ENCODE results near the gene ZNF213.

- TF ChIP-seq, protein P1, sequence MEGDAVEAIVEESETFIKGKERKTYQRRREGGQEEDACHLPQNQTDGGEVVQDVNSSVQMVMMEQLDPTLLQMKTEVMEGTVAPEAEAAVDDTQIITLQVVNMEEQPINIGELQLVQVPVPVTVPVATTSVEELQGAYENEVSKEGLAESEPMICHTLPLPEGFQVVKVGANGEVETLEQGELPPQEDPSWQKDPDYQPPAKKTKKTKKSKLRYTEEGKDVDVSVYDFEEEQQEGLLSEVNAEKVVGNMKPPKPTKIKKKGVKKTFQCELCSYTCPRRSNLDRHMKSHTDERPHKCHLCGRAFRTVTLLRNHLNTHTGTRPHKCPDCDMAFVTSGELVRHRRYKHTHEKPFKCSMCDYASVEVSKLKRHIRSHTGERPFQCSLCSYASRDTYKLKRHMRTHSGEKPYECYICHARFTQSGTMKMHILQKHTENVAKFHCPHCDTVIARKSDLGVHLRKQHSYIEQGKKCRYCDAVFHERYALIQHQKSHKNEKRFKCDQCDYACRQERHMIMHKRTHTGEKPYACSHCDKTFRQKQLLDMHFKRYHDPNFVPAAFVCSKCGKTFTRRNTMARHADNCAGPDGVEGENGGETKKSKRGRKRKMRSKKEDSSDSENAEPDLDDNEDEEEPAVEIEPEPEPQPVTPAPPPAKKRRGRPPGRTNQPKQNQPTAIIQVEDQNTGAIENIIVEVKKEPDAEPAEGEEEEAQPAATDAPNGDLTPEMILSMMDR (IDR thresholded peaks at IDR 0.05; ENCODE audit: poor library complexity) = no peak
- TF ChIP-seq EZH2 (IDR thresholded peaks at IDR 0.05; ENCODE audit: borderline replicate concordance) (no peak), EZH2phosphoT487 (IDR thresholded peaks at IDR 0.05; ENCODE audit: low read depth, severe bottlenecking, unreplicated experiment) (no peak)
Measured at GRCh38 chr16:3138823-3139426, 4.1 kb downstream of the ZNF213 start.
